Measurements from ENCODE around the gene TTC28. TPM values are rescaled to one million over a fixed set of nuclear protein-coding genes. Genes with fewer than 3 reads are reported as not detected.
"Not testable (repeated sequence)": the region's sequence is repeated elsewhere in the genome, so short reads cannot be mapped to it uniquely, and the experiment has no call there.

The TTC28 gene
- total RNA-seq, 2 donors from 2014 or later: 94.2 to 170 TPM

DNA sequence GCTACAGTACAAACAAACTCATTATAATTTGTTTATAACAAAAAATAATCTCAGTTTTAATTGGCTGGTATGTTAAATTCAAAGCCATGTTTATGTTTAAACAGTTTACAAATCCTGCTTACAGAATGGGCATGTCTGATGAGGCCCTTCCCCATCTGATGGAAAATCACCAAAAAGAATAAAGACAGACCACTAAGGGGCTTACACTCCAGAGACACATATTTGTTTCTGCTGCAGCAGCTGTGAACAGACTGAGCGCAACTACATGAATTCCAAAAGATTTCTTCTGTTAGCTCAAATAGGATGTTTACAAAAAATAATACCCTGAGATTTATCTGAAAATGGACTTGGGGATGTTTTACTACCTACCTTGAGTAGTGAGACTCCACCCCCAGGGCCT is 585.9 kb downstream of the TTC28 start:
- Histone ChIP-seq H3K9me3 (no peaks in the 10 kb centered on the region), H3K27ac (no peak overlapping the region), H3K27me3 (replicated peaks; ENCODE audit: insufficient read depth) (no peaks in the 10 kb centered on the region), H3K36me3 (peaks cover 4% of the 10 kb centered on the region), H3K4me1 (ENCODE audit: control insufficient read depth in 1 of 2, low read depth in 2 of 2) (no peaks in the 10 kb centered on the region), H3K4me3 (no peak overlapping the region)
- ATAC-seq (ENCODE audit: insufficient number of reproducible peaks, low FRiP score, low read depth): no peak
- TF ChIP-seq, protein P1, sequence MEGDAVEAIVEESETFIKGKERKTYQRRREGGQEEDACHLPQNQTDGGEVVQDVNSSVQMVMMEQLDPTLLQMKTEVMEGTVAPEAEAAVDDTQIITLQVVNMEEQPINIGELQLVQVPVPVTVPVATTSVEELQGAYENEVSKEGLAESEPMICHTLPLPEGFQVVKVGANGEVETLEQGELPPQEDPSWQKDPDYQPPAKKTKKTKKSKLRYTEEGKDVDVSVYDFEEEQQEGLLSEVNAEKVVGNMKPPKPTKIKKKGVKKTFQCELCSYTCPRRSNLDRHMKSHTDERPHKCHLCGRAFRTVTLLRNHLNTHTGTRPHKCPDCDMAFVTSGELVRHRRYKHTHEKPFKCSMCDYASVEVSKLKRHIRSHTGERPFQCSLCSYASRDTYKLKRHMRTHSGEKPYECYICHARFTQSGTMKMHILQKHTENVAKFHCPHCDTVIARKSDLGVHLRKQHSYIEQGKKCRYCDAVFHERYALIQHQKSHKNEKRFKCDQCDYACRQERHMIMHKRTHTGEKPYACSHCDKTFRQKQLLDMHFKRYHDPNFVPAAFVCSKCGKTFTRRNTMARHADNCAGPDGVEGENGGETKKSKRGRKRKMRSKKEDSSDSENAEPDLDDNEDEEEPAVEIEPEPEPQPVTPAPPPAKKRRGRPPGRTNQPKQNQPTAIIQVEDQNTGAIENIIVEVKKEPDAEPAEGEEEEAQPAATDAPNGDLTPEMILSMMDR (IDR thresholded peaks at IDR 0.05): no peak
- DNase-seq (ENCODE audit: low spot score): no peak

DNA sequence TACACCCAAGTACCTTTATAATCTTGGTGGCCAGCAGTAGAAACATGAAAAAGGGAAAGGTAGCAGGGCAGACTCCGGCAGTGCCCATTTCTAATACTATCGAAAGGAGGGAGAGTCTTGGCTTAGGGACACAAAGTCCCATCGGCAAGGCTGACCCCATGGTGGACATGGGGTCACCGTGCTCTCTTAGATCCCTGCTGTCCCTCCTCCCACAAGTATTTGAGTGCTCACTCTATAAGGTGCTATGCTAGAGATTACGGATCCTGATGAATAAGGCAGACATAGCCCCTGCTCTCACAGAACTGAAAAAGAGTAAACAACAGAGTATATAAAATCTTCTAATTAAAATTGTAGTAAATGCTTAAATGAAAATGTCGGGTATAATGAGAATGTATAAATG is 588.2 kb downstream of the TTC28 start:
- Histone ChIP-seq H3K4me1 (ENCODE audit: control insufficient read depth in 1 of 2, low read depth in 2 of 2) (no peaks in the 10 kb centered on the region), H3K9me3 (no peaks in the 10 kb centered on the region), H3K4me3 (no peak overlapping the region), H3K27me3 (replicated peaks; ENCODE audit: insufficient read depth) (no peaks in the 10 kb centered on the region), H3K36me3 (peaks cover 4% of the 10 kb centered on the region), H3K27ac (no peak overlapping the region)
- TF ChIP-seq, protein P1 (IDR thresholded peaks at IDR 0.05): no peak
- ATAC-seq (ENCODE audit: insufficient number of reproducible peaks, low FRiP score, low read depth) (no peak), DNase-seq (ENCODE audit: low spot score) (no peak)

DNA sequence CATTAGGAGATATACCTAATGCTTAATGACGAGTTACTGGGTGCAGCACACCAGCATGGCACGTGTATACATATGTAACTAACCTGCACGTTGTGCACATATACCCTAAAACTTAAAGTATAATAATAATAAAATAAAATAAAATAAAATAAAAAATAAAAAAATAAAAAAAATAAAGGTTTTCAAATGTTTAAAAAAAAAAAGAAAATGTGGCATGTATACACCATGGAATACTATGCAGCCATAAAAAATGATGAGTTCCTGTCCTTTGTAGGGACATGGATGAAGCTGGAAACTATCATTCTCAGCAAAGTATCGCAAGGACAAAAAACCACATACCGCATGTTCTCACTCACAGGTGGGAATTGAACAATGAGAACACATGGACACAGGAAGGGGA is 590.1 kb downstream of the TTC28 start:
- not testable (repeated sequence) for H3K4me1 ChIP-seq (ENCODE audit: control insufficient read depth in 1 of 2, low read depth in 2 of 2); H3K36me3 ChIP-seq; H3K4me3 ChIP-seq; H3K27me3 ChIP-seq (replicated peaks; ENCODE audit: insufficient read depth); H3K27ac ChIP-seq; DNase-seq (ENCODE audit: low spot score); H3K9me3 ChIP-seq; ATAC-seq (ENCODE audit: insufficient number of reproducible peaks, low FRiP score, low read depth)

DNA sequence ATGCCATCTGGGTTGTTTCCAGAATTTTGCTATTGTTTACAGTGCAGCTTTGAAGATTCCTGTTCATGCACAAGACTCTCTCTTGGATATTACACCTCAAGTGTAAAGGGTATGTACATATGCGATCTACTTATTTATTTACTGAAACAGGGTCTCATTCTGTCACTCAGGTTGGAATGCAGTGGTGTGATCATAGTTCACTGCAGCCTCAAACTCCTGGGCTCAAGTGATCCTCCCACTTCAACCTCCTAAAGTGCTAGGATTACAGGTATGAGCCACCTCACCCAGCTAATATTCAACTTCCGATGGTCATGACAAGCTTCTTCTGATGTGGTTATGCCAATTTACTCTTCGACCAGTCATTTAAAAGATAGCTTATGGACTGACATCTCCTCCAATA is 602.5 kb downstream of the TTC28 start:
- H3K4me3 ChIP-seq: no peak overlapping the region
- TF ChIP-seq, protein P1 (IDR thresholded peaks at IDR 0.05): no peak
- ATAC-seq (ENCODE audit: insufficient number of reproducible peaks, low FRiP score, low read depth): no peak
- no peak for DNase-seq (ENCODE audit: low spot score)
- no peaks in the 10 kb centered on the region for H3K36me3 ChIP-seq
- peaks cover 6 to 9% of the 10 kb centered on the region in 2 donors for H3K4me1 ChIP-seq (ENCODE audit: control insufficient read depth in 1 of 2, low read depth in 2 of 2)
- no peak overlapping the region for H3K27ac ChIP-seq
- no peaks in the 10 kb centered on the region for H3K9me3 ChIP-seq
- no peaks in the 10 kb centered on the region for H3K27me3 ChIP-seq (replicated peaks; ENCODE audit: insufficient read depth)

DNA sequence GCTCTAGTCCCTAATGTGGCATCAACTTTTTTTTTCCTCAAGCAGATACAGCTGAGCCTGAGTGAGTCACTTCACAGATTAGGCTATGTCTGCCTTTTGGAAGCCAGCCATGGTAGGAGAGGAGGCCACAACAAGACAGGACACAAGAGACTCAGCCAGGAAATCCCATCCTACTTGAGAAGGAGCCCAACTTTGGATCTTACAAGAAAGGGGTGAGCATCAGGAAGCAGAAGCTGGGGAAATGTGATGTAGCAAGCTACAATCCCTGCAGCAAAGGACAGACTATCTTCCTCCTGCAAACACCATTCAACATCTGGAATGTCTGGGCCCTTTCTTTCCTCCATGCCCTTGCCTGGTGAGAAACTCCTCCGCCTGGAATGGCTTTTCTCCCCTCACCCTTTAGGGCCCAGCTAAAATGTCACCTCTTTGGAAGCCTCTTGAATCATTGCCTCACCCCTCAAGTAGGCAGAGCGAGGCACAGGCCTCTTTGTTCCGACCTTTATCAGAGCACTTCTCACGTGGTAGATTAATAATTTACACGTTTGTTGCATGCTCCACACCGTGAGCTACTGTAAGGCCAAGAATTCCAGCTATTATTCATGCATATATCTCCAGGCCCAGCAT is 604.2 kb downstream of the TTC28 start:
- no peak for ATAC-seq (ENCODE audit: insufficient number of reproducible peaks, low FRiP score, low read depth)
- TF ChIP-seq, protein P1 (IDR thresholded peaks at IDR 0.05): no peak
- Histone ChIP-seq H3K27me3 (replicated peaks; ENCODE audit: insufficient read depth) (no peaks in the 10 kb centered on the region), H3K36me3 (no peaks in the 10 kb centered on the region), H3K4me3 (no peak overlapping the region), H3K4me1 (ENCODE audit: control insufficient read depth in 1 of 2, low read depth in 2 of 2) (peaks cover 6 to 9% of the 10 kb centered on the region in 2 donors), H3K9me3 (no peaks in the 10 kb centered on the region), H3K27ac (no peak overlapping the region)
- DNase-seq (ENCODE audit: low spot score): no peak

DNA sequence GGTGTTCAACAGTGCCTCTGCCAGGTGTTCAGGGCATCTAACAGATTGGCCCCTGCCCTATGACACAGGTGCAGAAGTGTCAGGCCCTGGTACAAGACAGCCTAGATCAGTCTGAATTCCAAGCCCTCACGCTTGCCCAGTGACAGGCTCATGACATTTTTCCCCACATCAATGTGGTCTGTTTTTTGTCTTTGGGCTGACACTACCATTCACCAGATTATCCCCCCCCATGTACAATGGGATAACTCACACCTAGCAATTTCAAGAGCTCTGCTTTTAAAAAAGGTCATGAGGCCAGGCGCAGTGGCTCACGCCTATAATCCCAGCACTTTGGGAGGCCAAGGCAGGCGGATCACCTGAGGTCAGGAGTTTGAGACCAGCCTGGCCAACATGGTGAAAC is 605.1 kb downstream of the TTC28 start:
- H3K4me3 ChIP-seq: no peak overlapping the region
- no peak for DNase-seq (ENCODE audit: low spot score)
- H3K36me3 ChIP-seq: no peaks in the 10 kb centered on the region
- no peak overlapping the region for H3K27ac ChIP-seq
- no peaks in the 10 kb centered on the region for H3K27me3 ChIP-seq (replicated peaks; ENCODE audit: insufficient read depth)
- H3K9me3 ChIP-seq: no peaks in the 10 kb centered on the region
- H3K4me1 ChIP-seq (ENCODE audit: control insufficient read depth in 1 of 2, low read depth in 2 of 2): peaks cover 6 to 9% of the 10 kb centered on the region in 2 donors
- ATAC-seq (ENCODE audit: insufficient number of reproducible peaks, low FRiP score, low read depth): no peak
- TF ChIP-seq, protein P1 (IDR thresholded peaks at IDR 0.05): no peak

Measured in thoracic aorta (tissue), 2 donors.